K562 (cell line): ENCODE measurements around the gene RBM15. TPM values are rescaled to one million over a fixed set of nuclear protein-coding genes. Genes with fewer than 3 reads are reported as not detected.

Source experiments
- ATAC-seq: fragments of 200-7000 bp; cut with Tn5 transposase; 3 replicates; pipeline ENCODE4 v1.9.1; 2020; ENCODE audit warnings: moderate library complexity
- BruUV-seq: library from RNA; stranded (reverse); fragments of 400-500 nt; replicated peaks from 2 replicates; lab custom pipeline; 2021; lab: Mats Ljungman, UMichigan
- CTCF ChIA-PET: fragments of 300-600 bp; formaldehyde crosslinking; extraction: SDS; loops from one replicate; lab custom pipeline; 2021; ENCODE audit warnings: low intra/inter-chr PET ratio; lab: Yijun Ruan, JAX
- POLR2A ChIA-PET: fragments of 300-600, 350-650 bp; sonication (Branson Sonifier 250); formaldehyde crosslinking; extraction: SDS; loops from one replicate; lab custom pipeline; 2021; ENCODE audit warnings: antibody characterized with exemption, inconsistent platforms; lab: Yijun Ruan, JAX
- DNase-seq, 4 experiments: peaks; one replicate each; pipeline versions ENCODE4 v3.0.0 to v3.0.0-alpha.2; 2011 to 2018; ENCODE audit warnings: low spot score in 3 of 4, mixed read lengths in 3 of 4; ENCODE audit errors: extremely low read depth in 1 of 4
- FAIRE-seq: peaks from 2 replicates; lab custom pipeline; 2011; peaks lifted over from hg19 to GRCh38; lab: Jason Lieb, UNC
- H2AFZ ChIP-seq: 2 replicates; pipeline ENCODE4 v1.6.0; 2011; ENCODE audit warnings: low read depth, low read length, control low read depth, inconsistent platforms
- H3K27ac ChIP-seq: fragments of 200-600 bp; 3 replicates; pipeline ENCODE4 v1.8.0; 2011; ENCODE audit warnings: low read depth, mild to moderate bottlenecking, control low read depth, inconsistent platforms, low read length, moderate library complexity, mixed read lengths; ENCODE audit errors: extremely low read depth
- H3K27me3 ChIP-seq, 2 experiments: fragments of 300-600 bp in 1 of 2; 2 replicates in 1 of 2; 3 replicates in 1 of 2; pipeline versions ENCODE4 v1.6.0 to v1.8.0; 2011; ENCODE audit warnings: inconsistent platforms in 2 of 2, low read length in 2 of 2, mild to moderate bottlenecking in 1 of 2, mixed read lengths in 1 of 2, moderate library complexity in 1 of 2; ENCODE audit not compliant: control insufficient read depth in 2 of 2, insufficient read depth in 2 of 2
- H3K36me3 ChIP-seq: fragments of 300-600 bp; 3 replicates; pipeline ENCODE4 v1.8.0; 2011; ENCODE audit warnings: mild to moderate bottlenecking, low read length, inconsistent platforms; ENCODE audit not compliant: control insufficient read depth, insufficient read depth
- H3K4me1 ChIP-seq, 2 experiments: fragments of 200-600 bp in 1 of 2; replicated peaks in 1 of 2; 2 replicates in 1 of 2; 3 replicates in 1 of 2; pipeline versions ENCODE4 v1.5.1 to v1.8.0; 2011; ENCODE audit warnings: inconsistent platforms in 2 of 2, low read length in 2 of 2, mild to moderate bottlenecking in 1 of 2, mixed read lengths in 1 of 2, moderate library complexity in 1 of 2; ENCODE audit not compliant: control insufficient read depth in 2 of 2, insufficient read depth in 2 of 2
- H3K4me2 ChIP-seq: 2 replicates; pipeline ENCODE4 v1.6.1; 2011; ENCODE audit warnings: low read length, control low read depth, inconsistent platforms, mixed read lengths; ENCODE audit not compliant: insufficient read depth
- H3K4me3 ChIP-seq: fragments of 200-600 bp; sonication (generic), shearing (Covaris generic); 2 replicates; pipeline ENCODE4 v1.5.1; 2016; ENCODE audit warnings: control low read depth, inconsistent platforms
- H3K79me2 ChIP-seq: fragments of 200-600 bp; 3 replicates; pipeline ENCODE4 v1.8.0; 2011; ENCODE audit warnings: low read length, inconsistent platforms; ENCODE audit not compliant: control insufficient read depth, insufficient read depth
- H3K9ac ChIP-seq, 2 experiments: 2 replicates each; pipeline versions ENCODE4 v1.6.0 to v1.6.1; 2011; ENCODE audit warnings: low read depth in 2 of 2, low read length in 2 of 2, control low read depth in 1 of 2, inconsistent platforms in 1 of 2, mild to moderate bottlenecking in 1 of 2, mixed read lengths in 1 of 2; ENCODE audit not compliant: insufficient read depth in 1 of 2
- H3K9me1 ChIP-seq: one replicate; pipeline ENCODE4 v1.6.0; 2011; ENCODE audit warnings: inconsistent platforms, mild to moderate bottlenecking, low read length, moderate library complexity; ENCODE audit not compliant: control insufficient read depth, insufficient read depth
- H3K9me3 ChIP-seq: replicated peaks from 2 replicates; pipeline ENCODE4 v1.5.1; 2011; ENCODE audit warnings: low read depth, low read length, inconsistent platforms; ENCODE audit not compliant: control insufficient read depth, insufficient read depth
- H4K20me1 ChIP-seq: replicated peaks from 2 replicates; pipeline ENCODE4 v1.6.1; 2011; ENCODE audit warnings: low read length, inconsistent platforms, mixed read lengths; ENCODE audit not compliant: control insufficient read depth, insufficient read depth
- MAFF ChIP-seq: IDR thresholded peaks from 2 replicates; pipeline ENCODE4 v1.6.1; 2012; ENCODE audit warnings: low read length, improper control_type of control experiment
- PYGO2 ChIP-seq: fragments of 450-650 bp; IDR thresholded peaks from 2 replicates; pipeline ENCODE4 v1.6.1; 2016; ENCODE audit warnings: mild to moderate bottlenecking, missing genetic modification characterization, moderate library complexity, missing compliant biosample characterization
- SIX5 ChIP-seq, 2 experiments: IDR thresholded peaks; 2 replicates each; pipeline ENCODE4 v1.6.1; 2011; ENCODE audit warnings: low read length in 2 of 2, borderline replicate concordance in 1 of 2, low read depth in 1 of 2, mild to moderate bottlenecking in 1 of 2, moderate library complexity in 1 of 2; ENCODE audit not compliant: insufficient read depth in 1 of 2
- SRF ChIP-seq, 2 experiments: fragments of 250-450, 450-650 bp in 1 of 2; sonication (Bioruptor Pico) in 1 of 2; sonication (generic) in 1 of 2; formaldehyde crosslinking; IDR thresholded peaks; 2 replicates each; pipeline versions ENCODE4 v1.5.0 to v1.5.1; 2020 to 2022; ENCODE audit warnings: mild to moderate bottlenecking in 1 of 2, missing genetic modification reagents in 1 of 2
- WGBS: fragments of 100-300 bp; shearing (Covaris generic); methylation state at CpG from one replicate; pipeline ENCODE4 v1.1.6; 2016; ENCODE audit warnings: low coverage, mixed read lengths; ENCODE audit not compliant: insufficient coverage; ENCODE audit errors: missing lambda C conversion rate; 5-methylcytosine and 5-hydroxymethylcytosine counted together
- in situ Hi-C: fragments of 300-500 bp; cut with MboI; formaldehyde crosslinking; loops from 4 replicates; pipeline ENCODE4 v1.15.0; 2018; ENCODE audit warnings: inconsistent platforms, mixed read lengths
- intact Hi-C: fragments of 100-400 bp; cut with micrococcal nuclease; formaldehyde crosslinking; loops from 2 replicates; pipeline ENCODE4 v1.14.2; 2022
- polyA plus RNA-seq, 8 experiments: library from polyadenylated mRNA; depleted of rRNA in 4 of 8; stranded (reverse) in 5 of 8; unstranded in 3 of 8; fragments of >200 nt; fragmentation: Nextera tagmentation in 2 of 8; fragmentation: Illumina TruSeq in 1 of 8; extraction: Ambion mirVana in 2 of 8; extraction: Trizol in 1 of 8; gene quantifications; 2 replicates each; pipeline versions ENCODE4 v1.2.1 to v1.2.3, GENCODE V29; 2011 to 2014; ENCODE audit warnings: inconsistent platforms in 1 of 8, missing spikeins in 1 of 8
- total RNA-seq, 7 experiments: library from RNA; depleted of rRNA in 6 of 7; stranded (reverse); fragments of >200 nt in 6 of 7; fragmentation: Illumina TruSeq in 2 of 7; extraction: Trizol in 2 of 7; gene quantifications; 2 replicates each; pipeline versions ENCODE4 v1.2.1 to v1.2.3, GENCODE V29; 2011 to 2021; ENCODE audit warnings: low replicate concordance in 1 of 7
- TF ChIP-seq, protein P1 (sequence below): IDR thresholded peaks from 2 replicates; pipeline ENCODE4 v1.6.1; 2011; ENCODE audit warnings: borderline replicate concordance, low read depth, mild to moderate bottlenecking, moderate library complexity, low read length; ENCODE audit not compliant: insufficient read depth, poor library complexity, severe bottlenecking
- TF ChIP-seq, protein P2 (sequence below): fragments of 450-650 bp; formaldehyde crosslinking; IDR thresholded peaks from 2 replicates; pipeline ENCODE4 v1.4.0; 2022; ENCODE audit warnings: missing genetic modification characterization
- TF ChIP-seq, protein P3 (sequence below), 2 experiments: fragments of 450-650 bp; IDR thresholded peaks; 2 replicates each; pipeline ENCODE4 v1.6.1; 2018; ENCODE audit warnings: mild to moderate bottlenecking in 2 of 2, low read depth in 1 of 2; ENCODE audit not compliant: partially characterized antibody in 2 of 2

RBM15 gene
- total and polyA plus RNA-seq, 9 of the 15 experiments (the other 6 are each of a cell fraction or from before 2014, with no cell fraction given), result 2.4 to 63.4 (median 28.2) TPM

DNA sequence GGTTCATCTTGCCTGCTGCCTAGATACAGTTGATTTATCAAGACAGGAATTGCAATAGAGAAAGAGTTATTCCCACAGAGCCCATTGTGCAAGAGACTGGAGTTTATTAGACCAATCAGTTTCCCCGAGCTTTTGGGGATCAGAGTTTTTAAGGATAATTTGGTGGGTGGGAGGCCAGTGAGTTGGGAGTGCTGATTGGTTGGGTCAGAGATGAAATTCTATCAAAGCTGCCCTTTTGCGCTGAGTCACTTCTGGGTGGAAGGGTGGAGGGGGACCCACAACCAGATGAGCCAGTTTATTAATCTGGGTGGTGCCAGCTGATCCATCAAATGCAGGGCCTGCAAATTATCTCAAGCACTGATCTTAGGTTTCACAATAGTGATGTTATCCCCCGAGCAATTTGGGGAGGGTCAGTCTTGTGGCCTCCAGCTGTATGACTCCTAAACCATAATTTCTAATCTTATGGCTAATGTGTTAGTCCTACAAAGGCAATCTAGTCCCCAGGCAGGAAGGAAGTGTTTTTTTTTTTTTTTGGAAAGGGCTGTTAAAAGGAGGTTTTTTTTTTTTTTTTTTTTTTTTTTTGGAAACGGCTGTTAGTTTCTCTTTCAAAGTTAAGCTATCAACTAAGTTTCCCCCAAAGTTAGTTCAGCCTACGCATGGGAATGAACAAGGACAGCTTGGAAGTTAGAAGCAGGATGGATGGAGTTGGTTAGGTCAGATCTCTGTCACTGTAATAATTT lies 44.2 kb downstream of the RBM15 start (continued):
- no peak for TF ChIP-seq SRF (CRISPR knock-in tag; IDR thresholded peaks at IDR 0.05)
- no peak for TF ChIP-seq PYGO2 (tag)
- TF ChIP-seq, protein P1, sequence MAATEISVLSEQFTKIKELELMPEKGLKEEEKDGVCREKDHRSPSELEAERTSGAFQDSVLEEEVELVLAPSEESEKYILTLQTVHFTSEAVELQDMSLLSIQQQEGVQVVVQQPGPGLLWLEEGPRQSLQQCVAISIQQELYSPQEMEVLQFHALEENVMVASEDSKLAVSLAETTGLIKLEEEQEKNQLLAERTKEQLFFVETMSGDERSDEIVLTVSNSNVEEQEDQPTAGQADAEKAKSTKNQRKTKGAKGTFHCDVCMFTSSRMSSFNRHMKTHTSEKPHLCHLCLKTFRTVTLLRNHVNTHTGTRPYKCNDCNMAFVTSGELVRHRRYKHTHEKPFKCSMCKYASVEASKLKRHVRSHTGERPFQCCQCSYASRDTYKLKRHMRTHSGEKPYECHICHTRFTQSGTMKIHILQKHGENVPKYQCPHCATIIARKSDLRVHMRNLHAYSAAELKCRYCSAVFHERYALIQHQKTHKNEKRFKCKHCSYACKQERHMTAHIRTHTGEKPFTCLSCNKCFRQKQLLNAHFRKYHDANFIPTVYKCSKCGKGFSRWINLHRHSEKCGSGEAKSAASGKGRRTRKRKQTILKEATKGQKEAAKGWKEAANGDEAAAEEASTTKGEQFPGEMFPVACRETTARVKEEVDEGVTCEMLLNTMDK, result no peak
- TF ChIP-seq MAFF, result peak; percentile 20; the same call in 1 of the 2 replicates

DNA sequence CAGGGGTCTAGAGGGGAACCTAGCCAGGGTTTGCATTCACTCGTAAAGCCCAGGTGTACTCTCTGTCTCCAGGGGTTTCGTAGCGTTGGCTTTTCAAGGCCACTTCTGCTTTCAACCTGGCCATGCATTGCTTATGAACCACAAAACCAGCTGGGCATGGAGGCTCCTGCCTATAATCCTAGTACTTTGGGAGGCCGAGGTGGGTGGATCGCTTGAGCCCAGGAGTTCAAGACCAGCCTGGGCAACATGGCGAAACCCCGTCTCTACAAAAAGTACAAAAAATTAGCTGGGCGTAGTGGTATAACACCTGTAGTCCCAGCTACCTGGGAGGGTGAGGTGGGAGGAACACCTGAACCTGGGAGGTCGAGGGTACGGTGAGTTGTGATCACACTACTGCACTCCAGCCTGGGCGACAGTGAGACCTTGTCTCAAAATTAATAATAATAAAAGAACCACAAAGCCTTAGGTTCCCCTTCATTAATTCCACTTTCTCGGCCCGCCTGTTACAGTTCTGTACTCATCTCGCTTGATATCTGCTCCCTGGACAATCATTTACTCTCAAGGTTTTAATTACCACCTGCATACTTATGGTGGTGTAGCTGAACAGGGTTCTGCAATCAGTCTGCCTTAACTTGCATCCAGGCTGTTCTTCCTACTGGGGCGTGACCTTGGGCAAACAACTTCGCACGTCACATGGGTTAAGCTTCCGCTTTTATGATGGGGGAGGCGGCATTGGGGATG lies 45.6 kb downstream of the RBM15 start:
- no peaks in the 10 kb centered on the region for H3K27me3 ChIP-seq
- in situ Hi-C loops (no loop called here), intact Hi-C loops (no loop called here)
- BruUV-seq, result no TSS peak
- ATAC-seq, result no peak
- DNase-seq, result no peak
- peaks cover 37% of the 10 kb centered on the region for H3K36me3 ChIP-seq
- no peak for FAIRE-seq
- 93% methylated on average over 19 of the region's 19 CpGs for WGBS
- CTCF ChIA-PET, result no interaction called here
- no peak overlapping the region for H3K4me3 ChIP-seq
- H3K9ac ChIP-seq, result no peak overlapping the region
- no peaks in the 10 kb centered on the region for H4K20me1 ChIP-seq
- no peak overlapping the region for H3K27ac ChIP-seq
- H3K9me3 ChIP-seq, result no peaks in the 10 kb centered on the region
- POLR2A ChIA-PET, result interaction anchor here (0.9 to 1.3 kb wide), 5 partner anchors 9 to 36 kb away, joined by 3 to 4 read pairs (median 3); no protein-coding TSS in a partner anchor
- no peaks in the 10 kb centered on the region for H3K79me2 ChIP-seq
- H2AFZ ChIP-seq, result no peak overlapping the region
- no peak overlapping the region for H3K4me2 ChIP-seq
- H3K9me1 ChIP-seq, result no peaks in the 10 kb centered on the region
- no peaks in the 10 kb centered on the region for H3K4me1 ChIP-seq
- TF ChIP-seq SIX5 (IDR thresholded peaks at IDR 0.05; ENCODE audit: borderline replicate concordance in 1 of 2, insufficient read depth in 1 of 2, low read depth in 1 of 2, low read length in 2 of 2), result no peak
- TF ChIP-seq, protein P2, sequence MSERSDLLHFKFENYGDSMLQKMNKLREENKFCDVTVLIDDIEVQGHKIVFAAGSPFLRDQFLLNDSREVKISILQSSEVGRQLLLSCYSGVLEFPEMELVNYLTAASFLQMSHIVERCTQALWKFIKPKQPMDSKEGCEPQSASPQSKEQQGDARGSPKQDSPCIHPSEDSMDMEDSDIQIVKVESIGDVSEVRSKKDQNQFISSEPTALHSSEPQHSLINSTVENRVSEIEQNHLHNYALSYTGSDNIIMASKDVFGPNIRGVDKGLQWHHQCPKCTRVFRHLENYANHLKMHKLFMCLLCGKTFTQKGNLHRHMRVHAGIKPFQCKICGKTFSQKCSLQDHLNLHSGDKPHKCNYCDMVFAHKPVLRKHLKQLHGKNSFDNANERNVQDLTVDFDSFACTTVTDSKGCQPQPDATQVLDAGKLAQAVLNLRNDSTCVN, result no peak
- TF ChIP-seq, protein P3, sequence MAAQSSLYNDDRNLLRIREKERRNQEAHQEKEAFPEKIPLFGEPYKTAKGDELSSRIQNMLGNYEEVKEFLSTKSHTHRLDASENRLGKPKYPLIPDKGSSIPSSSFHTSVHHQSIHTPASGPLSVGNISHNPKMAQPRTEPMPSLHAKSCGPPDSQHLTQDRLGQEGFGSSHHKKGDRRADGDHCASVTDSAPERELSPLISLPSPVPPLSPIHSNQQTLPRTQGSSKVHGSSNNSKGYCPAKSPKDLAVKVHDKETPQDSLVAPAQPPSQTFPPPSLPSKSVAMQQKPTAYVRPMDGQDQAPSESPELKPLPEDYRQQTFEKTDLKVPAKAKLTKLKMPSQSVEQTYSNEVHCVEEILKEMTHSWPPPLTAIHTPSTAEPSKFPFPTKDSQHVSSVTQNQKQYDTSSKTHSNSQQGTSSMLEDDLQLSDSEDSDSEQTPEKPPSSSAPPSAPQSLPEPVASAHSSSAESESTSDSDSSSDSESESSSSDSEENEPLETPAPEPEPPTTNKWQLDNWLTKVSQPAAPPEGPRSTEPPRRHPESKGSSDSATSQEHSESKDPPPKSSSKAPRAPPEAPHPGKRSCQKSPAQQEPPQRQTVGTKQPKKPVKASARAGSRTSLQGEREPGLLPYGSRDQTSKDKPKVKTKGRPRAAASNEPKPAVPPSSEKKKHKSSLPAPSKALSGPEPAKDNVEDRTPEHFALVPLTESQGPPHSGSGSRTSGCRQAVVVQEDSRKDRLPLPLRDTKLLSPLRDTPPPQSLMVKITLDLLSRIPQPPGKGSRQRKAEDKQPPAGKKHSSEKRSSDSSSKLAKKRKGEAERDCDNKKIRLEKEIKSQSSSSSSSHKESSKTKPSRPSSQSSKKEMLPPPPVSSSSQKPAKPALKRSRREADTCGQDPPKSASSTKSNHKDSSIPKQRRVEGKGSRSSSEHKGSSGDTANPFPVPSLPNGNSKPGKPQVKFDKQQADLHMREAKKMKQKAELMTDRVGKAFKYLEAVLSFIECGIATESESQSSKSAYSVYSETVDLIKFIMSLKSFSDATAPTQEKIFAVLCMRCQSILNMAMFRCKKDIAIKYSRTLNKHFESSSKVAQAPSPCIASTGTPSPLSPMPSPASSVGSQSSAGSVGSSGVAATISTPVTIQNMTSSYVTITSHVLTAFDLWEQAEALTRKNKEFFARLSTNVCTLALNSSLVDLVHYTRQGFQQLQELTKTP (IDR thresholded peaks at IDR 0.05; ENCODE audit: low read depth in 1 of 2, partially characterized antibody in 2 of 2), result no peak
